Brain pericyte (primary cell): ENCODE results near the gene ZNF319.

Experiments used
- DNase-seq: peaks from one replicate; pipeline ENCODE4 v3.0.0-alpha.2; 2012; ENCODE audit warnings: low read depth, low spot score

Gene ZNF319

GRCh38 chr16:57956270-57956808 lies 44.1 kb downstream of the ZNF319 start:
- DNase-seq = no peak

GRCh38 chr16:57955572-57956188 lies 44.8 kb downstream of the ZNF319 start:
- no peak for DNase-seq

GRCh38 chr16:57953857-57954256 lies 46.6 kb downstream of the ZNF319 start:
- no peak for DNase-seq

- DNase-seq = no peak
Observed at GRCh38 chr16:57952909-57953308, 47.6 kb downstream of the ZNF319 start.

GRCh38 chr16:57951204-57951960 lies 49.1 kb downstream of the ZNF319 start:
- no peak for DNase-seq

- DNase-seq = no peak
Observed at GRCh38 chr16:57950382-57950781, 50.1 kb downstream of the ZNF319 start.

GRCh38 chr16:57949595-57950238 lies 50.8 kb downstream of the ZNF319 start:
- DNase-seq = no peak

GRCh38 chr16:57949013-57949412 lies 51.5 kb downstream of the ZNF319 start:
- no peak for DNase-seq

- no peak for DNase-seq
Observed at GRCh38 chr16:57948027-57948426, 52.4 kb downstream of the ZNF319 start.

- no peak for DNase-seq
Observed at GRCh38 chr16:57947261-57947660, 53.2 kb downstream of the ZNF319 start.

- DNase-seq = no peak
Observed at GRCh38 chr16:57946181-57946801, 54.2 kb downstream of the ZNF319 start.

GRCh38 chr16:57945740-57946138 lies 54.7 kb downstream of the ZNF319 start:
- no peak for DNase-seq

GRCh38 chr16:57944970-57945739 lies 55.3 kb downstream of the ZNF319 start:
- DNase-seq = no peak
